PC-3 (cell line): ENCODE results near the gene ACAD10.

Source experiments
- CTCF ChIP-seq: fragments of 300-600 bp; sonication (generic); conservative IDR thresholded peaks from 2 replicates; pipeline ENCODE4 v1.5.1; 2017; ENCODE audit warnings: antibody characterized with exemption, low read depth, mild to moderate bottlenecking, low read length
- EZH2phosphoT487 ChIP-seq: fragments of 300-600 bp; sonication (generic); IDR thresholded peaks from 2 replicates; pipeline ENCODE4 v1.6.1; 2018; ENCODE audit warnings: mild to moderate bottlenecking, antibody characterized with exemption, low read length, borderline replicate concordance

GRCh38 chr12:111693818-111694217 is 8.0 kb downstream of the ACAD10 start:
- TF ChIP-seq CTCF (no peak), EZH2phosphoT487 (no peak)
